ENCODE data around the gene ITGAV. TPM values are rescaled to one million over a fixed set of nuclear protein-coding genes. Genes with fewer than 3 reads are reported as not detected.

Gene ITGAV
- total RNA-seq, 1 donor from 2014 or later = 21.9 TPM

DNA sequence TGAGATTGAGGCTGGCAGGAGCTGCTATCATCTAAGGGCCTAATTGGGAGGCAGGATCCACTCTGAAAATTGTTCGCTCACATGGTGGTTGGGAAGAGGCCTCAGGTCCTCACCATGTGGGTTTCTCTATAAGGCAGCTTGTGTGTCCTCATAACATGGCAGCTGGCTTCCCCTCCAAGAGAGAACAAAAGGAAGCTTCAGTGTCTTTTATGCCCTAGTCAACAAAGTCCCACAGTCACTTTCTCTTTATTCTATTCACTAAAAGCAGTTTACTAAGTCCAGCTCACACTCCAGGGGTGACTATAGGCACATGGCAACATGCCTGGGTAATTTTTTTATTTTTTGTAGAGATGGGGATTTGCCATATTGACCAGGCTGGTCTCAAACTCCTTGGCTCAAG, 5.8 kb upstream of the ITGAV start:
- peaks cover 1% of the 10 kb centered on the region for H3K4me1 Mint-ChIP-seq (ENCODE audit: low read depth, unreplicated experiment)
- H3K27me3 Mint-ChIP-seq (ENCODE audit: unreplicated experiment) = no peaks in the 10 kb centered on the region
- no peak overlapping the region for H3K27ac Mint-ChIP-seq (ENCODE audit: unreplicated experiment)
- no peak overlapping the region for H3K4me3 Mint-ChIP-seq (ENCODE audit: unreplicated experiment)
- no peaks in the 10 kb centered on the region for H3K9me3 Mint-ChIP-seq (ENCODE audit: unreplicated experiment)
- no peak for DNase-seq
- TF ChIP-seq, protein P1, sequence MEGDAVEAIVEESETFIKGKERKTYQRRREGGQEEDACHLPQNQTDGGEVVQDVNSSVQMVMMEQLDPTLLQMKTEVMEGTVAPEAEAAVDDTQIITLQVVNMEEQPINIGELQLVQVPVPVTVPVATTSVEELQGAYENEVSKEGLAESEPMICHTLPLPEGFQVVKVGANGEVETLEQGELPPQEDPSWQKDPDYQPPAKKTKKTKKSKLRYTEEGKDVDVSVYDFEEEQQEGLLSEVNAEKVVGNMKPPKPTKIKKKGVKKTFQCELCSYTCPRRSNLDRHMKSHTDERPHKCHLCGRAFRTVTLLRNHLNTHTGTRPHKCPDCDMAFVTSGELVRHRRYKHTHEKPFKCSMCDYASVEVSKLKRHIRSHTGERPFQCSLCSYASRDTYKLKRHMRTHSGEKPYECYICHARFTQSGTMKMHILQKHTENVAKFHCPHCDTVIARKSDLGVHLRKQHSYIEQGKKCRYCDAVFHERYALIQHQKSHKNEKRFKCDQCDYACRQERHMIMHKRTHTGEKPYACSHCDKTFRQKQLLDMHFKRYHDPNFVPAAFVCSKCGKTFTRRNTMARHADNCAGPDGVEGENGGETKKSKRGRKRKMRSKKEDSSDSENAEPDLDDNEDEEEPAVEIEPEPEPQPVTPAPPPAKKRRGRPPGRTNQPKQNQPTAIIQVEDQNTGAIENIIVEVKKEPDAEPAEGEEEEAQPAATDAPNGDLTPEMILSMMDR (IDR thresholded peaks at IDR 0.05; ENCODE audit: partially characterized antibody, unreplicated experiment) = no peak
- no peaks in the 10 kb centered on the region for H3K36me3 Mint-ChIP-seq (ENCODE audit: unreplicated experiment)

DNA sequence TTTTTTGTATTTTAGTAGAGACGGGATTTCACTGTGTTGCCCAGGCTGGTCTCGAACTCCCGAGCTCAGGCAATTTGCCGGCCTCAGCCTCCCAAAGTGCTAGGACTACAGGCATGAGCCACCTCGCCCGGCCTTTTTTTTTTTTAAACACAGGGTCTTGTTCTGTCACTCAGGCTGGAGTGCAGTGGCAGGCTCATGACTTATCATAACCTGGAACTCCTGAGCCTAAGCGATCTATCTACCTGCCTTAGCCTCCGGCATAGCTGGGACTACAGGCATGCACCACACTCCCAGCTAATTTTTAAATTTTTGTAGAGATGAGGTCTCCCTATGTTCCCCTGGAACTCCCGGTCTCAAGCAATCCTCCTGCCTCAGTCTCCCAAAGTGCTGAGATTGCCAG, 1.4 kb upstream of the ITGAV start:
- H3K4me1 Mint-ChIP-seq (ENCODE audit: low read depth, unreplicated experiment) = peaks cover 11% of the 10 kb centered on the region
- H3K27ac Mint-ChIP-seq (ENCODE audit: unreplicated experiment) = no peak overlapping the region
- peaks cover 3% of the 10 kb centered on the region for H3K27me3 Mint-ChIP-seq (ENCODE audit: unreplicated experiment)
- peaks cover 5% of the 10 kb centered on the region for H3K9me3 Mint-ChIP-seq (ENCODE audit: unreplicated experiment)
- no peak for DNase-seq
- TF ChIP-seq, protein P1 (IDR thresholded peaks at IDR 0.05; ENCODE audit: partially characterized antibody, unreplicated experiment) = no peak
- H3K4me3 Mint-ChIP-seq (ENCODE audit: unreplicated experiment) = no peak overlapping the region
- H3K36me3 Mint-ChIP-seq (ENCODE audit: unreplicated experiment) = peaks cover 4% of the 10 kb centered on the region

DNA sequence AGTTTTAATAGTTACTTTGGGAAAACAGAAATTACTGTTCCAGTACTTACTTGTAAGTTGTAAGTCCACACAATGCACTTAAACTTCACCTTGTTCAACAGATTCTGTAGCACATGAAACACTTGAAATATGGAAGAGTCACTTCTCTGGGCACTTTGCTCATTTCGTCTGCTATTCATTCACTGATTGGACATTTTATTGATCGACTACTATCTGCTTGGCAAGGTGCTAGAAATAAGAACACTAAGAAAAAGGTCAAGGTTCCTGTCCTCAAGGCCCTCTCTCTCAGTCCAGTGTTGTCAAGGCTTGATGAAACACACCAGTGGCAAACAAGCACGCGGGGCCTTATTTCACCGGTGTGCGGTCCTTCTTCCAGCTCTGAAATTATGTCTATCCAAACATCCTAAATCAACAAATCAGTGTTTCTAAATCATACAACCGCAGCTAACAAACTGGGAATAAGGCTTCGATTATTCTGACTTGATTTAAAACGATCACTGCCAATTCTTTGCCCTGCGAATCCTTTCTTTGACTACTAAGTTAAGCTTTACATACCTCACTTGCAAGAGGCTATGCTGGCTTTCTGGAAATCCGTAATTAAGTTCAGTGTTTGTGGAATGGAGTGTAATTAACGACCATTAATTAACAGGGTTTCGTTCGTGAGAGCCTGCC, 780 bp upstream of the ITGAV start:
- H3K27ac Mint-ChIP-seq (ENCODE audit: unreplicated experiment) = peak overlapping the region; percentile 44
- peaks cover 4% of the 10 kb centered on the region for H3K36me3 Mint-ChIP-seq (ENCODE audit: unreplicated experiment)
- DNase-seq = no peak
- peak overlapping the region; percentile 85 for H3K4me3 Mint-ChIP-seq (ENCODE audit: unreplicated experiment)
- peaks cover 3% of the 10 kb centered on the region for H3K27me3 Mint-ChIP-seq (ENCODE audit: unreplicated experiment)
- H3K4me1 Mint-ChIP-seq (ENCODE audit: low read depth, unreplicated experiment) = peaks cover 11% of the 10 kb centered on the region
- peaks cover 5% of the 10 kb centered on the region for H3K9me3 Mint-ChIP-seq (ENCODE audit: unreplicated experiment)
- TF ChIP-seq, protein P1 (IDR thresholded peaks at IDR 0.05; ENCODE audit: partially characterized antibody, unreplicated experiment) = no peak

DNA sequence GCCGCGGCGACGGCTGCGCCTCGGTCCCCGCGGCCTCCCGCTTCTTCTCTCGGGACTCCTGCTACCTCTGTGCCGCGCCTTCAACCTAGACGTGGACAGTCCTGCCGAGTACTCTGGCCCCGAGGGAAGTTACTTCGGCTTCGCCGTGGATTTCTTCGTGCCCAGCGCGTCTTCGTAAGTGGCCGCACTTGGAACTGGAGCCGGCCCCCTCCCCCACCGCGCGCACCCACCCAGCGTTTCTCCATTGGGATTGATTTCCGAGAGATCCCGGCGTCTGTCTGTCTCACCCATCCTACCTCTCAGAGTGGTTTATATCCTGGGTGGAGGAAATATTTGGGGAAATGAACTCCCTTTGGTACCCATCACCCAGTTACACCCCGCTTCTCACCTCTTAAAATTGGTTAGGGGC, 498 bp downstream of the ITGAV start:
- Mint-ChIP-seq H3K9me3 (ENCODE audit: unreplicated experiment) (peaks cover 5% of the 10 kb centered on the region), H3K36me3 (ENCODE audit: unreplicated experiment) (peaks cover 4% of the 10 kb centered on the region), H3K4me1 (ENCODE audit: low read depth, unreplicated experiment) (peaks cover 11% of the 10 kb centered on the region), H3K27me3 (ENCODE audit: unreplicated experiment) (peaks cover 3% of the 10 kb centered on the region), H3K4me3 (ENCODE audit: unreplicated experiment) (peak overlapping the region; percentile 96), H3K27ac (ENCODE audit: unreplicated experiment) (peak overlapping the region; percentile 93)
- TF ChIP-seq, protein P1 (IDR thresholded peaks at IDR 0.05; ENCODE audit: partially characterized antibody, unreplicated experiment) = no peak
- DNase-seq = peak; percentile 60

DNA sequence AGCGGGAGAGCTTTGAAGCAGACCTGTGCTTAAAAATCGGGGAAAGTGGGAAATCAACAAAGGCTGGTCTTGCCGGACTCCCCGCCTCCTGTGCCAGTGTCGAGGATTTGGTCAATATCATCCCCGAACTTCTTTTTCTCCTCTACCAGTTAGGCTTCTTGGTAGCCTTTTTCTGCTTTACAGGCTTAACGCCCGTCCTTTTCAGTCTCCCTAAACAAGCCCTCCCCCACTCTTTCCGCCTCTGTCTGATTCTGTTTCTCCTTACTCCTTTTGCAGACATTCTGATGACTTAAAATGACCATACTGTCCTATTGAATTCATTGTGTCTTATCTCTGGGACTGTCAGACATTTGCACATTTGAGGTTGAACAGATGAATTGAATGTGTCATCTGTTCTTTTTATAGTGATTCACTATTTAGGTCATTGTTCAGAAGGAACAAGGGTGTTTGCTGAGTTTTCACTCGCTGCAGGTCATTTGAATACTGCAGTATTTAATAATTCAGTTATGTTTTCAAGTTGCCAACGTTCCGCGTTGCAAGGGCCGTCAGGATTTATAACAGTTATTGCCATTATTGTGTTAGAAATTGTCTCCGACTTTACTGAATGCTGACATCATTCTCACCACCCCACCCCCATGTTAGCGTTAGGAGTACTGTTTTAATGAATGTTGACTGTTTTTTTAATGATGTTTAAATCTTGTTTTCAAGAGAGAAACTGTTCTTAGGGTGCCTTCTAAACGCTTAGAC, 1.1 kb downstream of the ITGAV start:
- Mint-ChIP-seq H3K27ac (ENCODE audit: unreplicated experiment) (peak overlapping the region; percentile 93), H3K27me3 (ENCODE audit: unreplicated experiment) (peaks cover 3% of the 10 kb centered on the region), H3K36me3 (ENCODE audit: unreplicated experiment) (peaks cover 4% of the 10 kb centered on the region), H3K9me3 (ENCODE audit: unreplicated experiment) (peaks cover 5% of the 10 kb centered on the region), H3K4me1 (ENCODE audit: low read depth, unreplicated experiment) (peaks cover 11% of the 10 kb centered on the region), H3K4me3 (ENCODE audit: unreplicated experiment) (peak overlapping the region; percentile 96)
- no peak for DNase-seq
- TF ChIP-seq, protein P1 (IDR thresholded peaks at IDR 0.05; ENCODE audit: partially characterized antibody, unreplicated experiment) = no peak
